Gastrocnemius medialis (tissue), 4 donors: ENCODE results near the gene MTFMT. TPM values are rescaled to one million over a fixed set of nuclear protein-coding genes. Genes with fewer than 3 reads are reported as not detected.
A peak's percentile ranks its signal among the peaks of the same experiment; 100 is the strongest.

Experiments used
- ATAC-seq, 2 donors: fragments of 150-250 bp; one replicate each; pipeline ENCODE4 v1.9.1; 2016
- DNase-seq, 2 donors: peaks; one replicate each; pipeline ENCODE4 v3.0.0-alpha.2; 2019
- H3K27ac ChIP-seq, 4 donors: fragments of 200-600 bp; sonication (generic); 1 replicate in 1 of 4; 2 replicates in 3 of 4; pipeline ENCODE4 v1.5.1; 2016 to 2018; ENCODE audit warnings: mild to moderate bottlenecking in 2 of 4, moderate library complexity in 1 of 4
- H3K27me3 ChIP-seq, 3 donors: fragments of 200-600 bp; sonication (generic) in 2 of 3; 1 replicate in 1 of 3; 2 replicates in 2 of 3; pipeline versions ENCODE4 v1.5.1 to v1.6.0; 2016 to 2019; ENCODE audit warnings: mild to moderate bottlenecking in 1 of 3, moderate library complexity in 1 of 3
- H3K36me3 ChIP-seq, 2 donors: fragments of 200-600 bp; sonication (generic) in 1 of 2; one replicate each; pipeline ENCODE4 v1.5.1; 2017 to 2018
- H3K4me1 ChIP-seq, 2 donors: fragments of 200-600 bp; sonication (generic) in 1 of 2; one replicate each; pipeline ENCODE4 v1.5.1; 2016 to 2017; ENCODE audit warnings: mild to moderate bottlenecking in 2 of 2
- H3K4me3 ChIP-seq, 4 donors: fragments of 200-600 bp; sonication (generic) in 3 of 4; 1 replicate in 1 of 4; 2 replicates in 3 of 4; pipeline ENCODE4 v1.5.1; 2016 to 2019; ENCODE audit warnings: mild to moderate bottlenecking in 2 of 4
- H3K9me3 ChIP-seq, 3 donors: fragments of 200-600 bp; sonication (generic) in 2 of 3; 1 replicate in 1 of 3; 2 replicates in 2 of 3; pipeline ENCODE4 v1.5.1; 2016 to 2019
- CTCF ChIP-seq, 5 experiments: fragments of 450-650 bp in 3 of 5; fragments of 200-600 bp in 2 of 5; sonication (generic) in 2 of 5; IDR thresholded peaks in 4 of 5; conservative IDR thresholded peaks in 1 of 5; 1 replicate in 4 of 5; 2 replicates in 1 of 5; pipeline ENCODE4 v1.5.1; 2016 to 2019; ENCODE audit warnings: antibody characterized with exemption in 5 of 5, mild to moderate bottlenecking in 3 of 5, moderate library complexity in 3 of 5
- POLR2A ChIP-seq, 2 donors: fragments of 450-650 bp; IDR thresholded peaks; one replicate each; pipeline ENCODE4 v1.6.1; 2017; ENCODE audit warnings: antibody characterized with exemption in 2 of 2, mild to moderate bottlenecking in 2 of 2, moderate library complexity in 2 of 2
- in situ Hi-C, 4 donors: fragments of 200-750 bp; cut with MboI; loops; one replicate each; pipeline versions ENCODE4 v1.15.0 to v1.8.0; 2017; ENCODE audit warnings: low sequenced_read_pairs in 4 of 4
- intact Hi-C: fragments of 100-400 bp; cut with DNase I; formaldehyde crosslinking; loops from one replicate; pipeline ENCODE4 v1.15.1; 2023; ENCODE audit warnings: low total_unique reads
- total RNA-seq, 4 donors: library from RNA; depleted of rRNA; stranded (reverse); fragments of >200 nt; gene quantifications; one replicate each; pipeline versions ENCODE4 v1.1.0 to v1.2.3, GENCODE V29; 2016

The MTFMT gene
- total RNA-seq, 4 donors from 2014 or later: 17.3 to 34.0 (median 27.9) TPM

GRCh38 chr15:65066635-65067316 lies 37.3 kb upstream of the MTFMT start:
- peaks cover 29 to 34% of the 10 kb centered on the region in 2 donors for H3K4me1 ChIP-seq
- TF ChIP-seq CTCF (IDR thresholded peaks at IDR 0.05 in 4 of 5, conservative IDR thresholded peaks at IDR 0.05 in 1 of 5) (no peak), POLR2A (IDR thresholded peaks at IDR 0.05) (no peak)
- H3K9me3 ChIP-seq: no peaks in the 10 kb centered on the region
- H3K36me3 ChIP-seq: no peaks in the 10 kb centered on the region
- DNase-seq: no peak
- intact Hi-C loops: no loop called here
- ATAC-seq: no peak
- peak overlapping the region; percentile 50 to 78 (median 64) for H3K27ac ChIP-seq
- H3K27me3 ChIP-seq: peaks cover 0 to 2% (median 0%) of the 10 kb centered on the region in 3 donors
- H3K4me3 ChIP-seq: peak overlapping the region; percentile 40 to 54 (median 48)
- in situ Hi-C loops: no loop called here

- TF ChIP-seq CTCF (IDR thresholded peaks at IDR 0.05 in 4 of 5, conservative IDR thresholded peaks at IDR 0.05 in 1 of 5) (no peak), POLR2A (IDR thresholded peaks at IDR 0.05) (no peak)
- in situ Hi-C loops (no loop called here), intact Hi-C loops (no loop called here)
- DNase-seq (no peak), ATAC-seq (no peak)
- H3K4me3 ChIP-seq: peak overlapping the region in 2 of 4 donors; percentile 40 to 46
- peaks cover 22 to 27% of the 10 kb centered on the region in 2 donors for H3K4me1 ChIP-seq
- peaks cover 0 to 2% (median 0%) of the 10 kb centered on the region in 3 donors for H3K27me3 ChIP-seq
- peak overlapping the region in 3 of 4 donors; percentile 50 to 78 (median 70) for H3K27ac ChIP-seq
- no peaks in the 10 kb centered on the region for H3K9me3 ChIP-seq
- no peaks in the 10 kb centered on the region for H3K36me3 ChIP-seq
These were observed 36.7 kb upstream of the MTFMT start for GRCh38 chr15:65066001-65066634.

- TF ChIP-seq POLR2A (IDR thresholded peaks at IDR 0.05): no peak
- no peak for TF ChIP-seq CTCF (IDR thresholded peaks at IDR 0.05 in 4 of 5, conservative IDR thresholded peaks at IDR 0.05 in 1 of 5)
- intact Hi-C loops (no loop called here), in situ Hi-C loops (no loop called here)
- H3K27ac ChIP-seq: peak overlapping the region in 1 of 4 donors; percentile 65
- H3K36me3 ChIP-seq: no peaks in the 10 kb centered on the region
- ATAC-seq (no peak), DNase-seq (no peak)
- H3K9me3 ChIP-seq: no peaks in the 10 kb centered on the region
- no peak overlapping the region for H3K4me3 ChIP-seq
- no peaks in the 10 kb centered on the region for H3K4me1 ChIP-seq
- peaks cover 0 to 2% (median 0%) of the 10 kb centered on the region in 3 donors for H3K27me3 ChIP-seq
These were observed 33.3 kb upstream of the MTFMT start for GRCh38 chr15:65062726-65063125.

- no peak for ATAC-seq
- Histone ChIP-seq H3K9me3 (no peaks in the 10 kb centered on the region), H3K4me3 (no peak overlapping the region), H3K27me3 (no peaks in the 10 kb centered on the region), H3K36me3 (no peaks in the 10 kb centered on the region), H3K4me1 (no peaks in the 10 kb centered on the region), H3K27ac (peak overlapping the region in 2 of 4 donors; percentile 3 to 65)
- DNase-seq: no peak
- TF ChIP-seq POLR2A (IDR thresholded peaks at IDR 0.05) (no peak), CTCF (IDR thresholded peaks at IDR 0.05 in 4 of 5, conservative IDR thresholded peaks at IDR 0.05 in 1 of 5) (no peak)
- intact Hi-C loops: no loop called here
- in situ Hi-C loops: no loop called here
These were observed 32.6 kb upstream of the MTFMT start for GRCh38 chr15:65062061-65062460.
